ENCODE measurements around the gene OOSP3.
"Not testable (repeated sequence)": the region's sequence is repeated elsewhere in the genome, so short reads cannot be mapped to it uniquely, and the experiment has no call there.

The OOSP3 gene

DNA sequence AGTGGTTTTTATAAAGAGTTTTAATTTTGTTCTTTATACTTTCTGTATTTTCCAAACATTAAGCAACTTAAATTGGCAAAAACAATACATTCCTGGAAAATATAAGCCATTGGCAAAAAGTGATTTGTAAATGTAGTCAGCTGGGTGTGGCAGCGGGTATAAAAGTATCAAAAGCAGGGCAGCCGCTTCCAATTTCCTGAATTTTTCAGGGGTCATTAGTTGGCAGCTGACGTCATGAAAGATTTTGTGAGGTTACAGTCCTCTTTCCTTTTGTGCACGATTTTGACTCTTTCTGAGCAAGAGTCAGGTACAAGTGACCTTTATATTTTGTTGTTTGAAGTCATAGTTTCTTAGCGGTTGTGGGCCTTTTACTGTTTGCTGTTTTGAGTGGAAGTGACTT lies at the start of gene OOSP3:
TSS of gene OOSP3 (plus strand) at position 208 of the 400 bp plus-strand sequence. CDS start at position 235, 27 bp downstream.
- DNase-seq (ENCODE audit: low spot score) = no peak

DNA sequence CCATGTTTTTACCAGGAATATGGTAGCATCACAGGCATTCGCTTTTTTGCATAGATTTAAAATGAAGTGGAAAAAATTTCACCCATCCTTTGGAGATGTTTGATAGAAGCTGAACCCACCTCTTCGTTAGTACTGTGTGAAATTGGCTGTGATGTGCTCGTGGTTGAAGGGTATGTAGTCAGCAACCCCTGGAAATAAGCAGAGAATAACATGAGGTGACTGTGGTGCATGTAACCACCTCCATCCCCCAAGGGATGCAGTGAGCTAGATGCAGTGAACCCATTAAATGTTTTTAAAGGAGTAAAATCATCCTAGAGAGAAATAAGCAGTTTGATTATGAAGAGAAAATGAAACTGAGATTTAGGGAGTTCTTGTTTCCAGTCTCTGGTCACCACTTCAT lies 49.2 kb upstream of the OOSP3 start:
- DNase-seq (ENCODE audit: low spot score) = no peak

DNA sequence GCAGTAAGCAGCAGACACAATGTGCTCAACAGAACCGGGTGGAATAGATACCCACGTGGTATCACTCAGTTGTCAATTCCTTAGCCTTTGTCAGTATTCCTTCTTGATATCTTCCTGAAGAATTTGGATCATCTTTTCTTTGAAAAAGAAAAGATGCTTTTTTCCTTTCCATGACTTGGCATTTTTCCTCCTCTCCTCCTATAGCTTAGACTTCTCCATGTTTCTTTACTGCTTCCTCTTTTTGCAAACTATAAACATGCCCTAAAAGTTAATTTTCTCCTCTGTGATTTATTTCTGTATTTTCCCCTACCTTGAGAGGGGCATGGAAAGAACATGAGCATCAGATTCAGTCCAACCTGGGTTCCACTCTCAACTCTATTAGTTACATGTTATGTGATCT lies 45.0 kb upstream of the OOSP3 start:
- no peak for DNase-seq (ENCODE audit: low spot score)

DNA sequence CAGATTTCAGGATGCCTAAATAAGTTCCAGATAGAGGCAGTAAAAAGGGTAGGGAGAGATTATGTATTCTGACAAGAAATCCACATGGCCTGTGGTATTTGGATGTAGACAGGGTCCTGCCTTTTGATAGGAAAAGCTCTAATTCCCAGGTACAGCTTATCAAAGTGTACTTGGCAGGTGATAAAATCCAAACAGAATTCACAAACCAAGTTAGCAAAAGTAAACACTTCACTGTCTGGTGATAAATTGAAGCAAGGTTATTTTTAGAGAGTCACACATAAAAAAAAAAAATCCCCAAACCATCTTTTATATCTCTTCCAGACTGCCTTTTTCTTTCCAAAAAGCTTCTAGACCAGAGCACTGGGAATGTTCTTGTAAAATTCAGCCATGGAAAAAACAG lies 39.0 kb upstream of the OOSP3 start:
- no peak for DNase-seq (ENCODE audit: low spot score)

GRCh38 chr11:59841514-59841913 lies 37.1 kb upstream of the OOSP3 start:
- no peak for DNase-seq (ENCODE audit: low spot score)

- no peak for DNase-seq (ENCODE audit: low spot score)
Measured at GRCh38 chr11:59842316-59842715, 36.3 kb upstream of the OOSP3 start.

DNA sequence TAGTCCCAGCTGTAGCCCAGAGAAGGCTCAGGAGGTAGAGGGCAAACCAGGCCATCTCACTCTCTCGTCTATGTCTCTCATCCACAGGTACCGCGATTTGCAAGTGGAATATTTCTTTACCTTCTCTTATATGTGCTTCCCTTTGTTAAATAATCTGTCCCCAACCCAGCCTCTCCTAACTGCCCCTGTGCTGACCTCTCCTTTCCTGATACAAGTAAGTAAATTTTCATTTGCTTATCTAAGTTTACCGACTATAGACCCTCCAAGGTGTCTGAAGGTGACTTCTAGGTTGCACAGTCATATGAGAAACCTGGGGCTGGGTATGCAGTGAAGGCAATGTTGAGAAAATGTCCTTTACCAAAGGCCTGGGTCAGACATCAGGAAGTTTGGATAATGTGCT lies 33.2 kb upstream of the OOSP3 start, which contains the start of gene CBLIF:
TSS of gene CBLIF (minus strand) at position 101 of the 400 bp plus-strand sequence. CDS start at position 55, 46 bp downstream.
- no peak for DNase-seq (ENCODE audit: low spot score)

- no peak for DNase-seq (ENCODE audit: low spot score)
Measured at GRCh38 chr11:59846556-59846955, 32.0 kb upstream of the OOSP3 start.

GRCh38 chr11:59847626-59848025 lies 31.0 kb upstream of the OOSP3 start:
- DNase-seq (ENCODE audit: low spot score) = no peak

DNA sequence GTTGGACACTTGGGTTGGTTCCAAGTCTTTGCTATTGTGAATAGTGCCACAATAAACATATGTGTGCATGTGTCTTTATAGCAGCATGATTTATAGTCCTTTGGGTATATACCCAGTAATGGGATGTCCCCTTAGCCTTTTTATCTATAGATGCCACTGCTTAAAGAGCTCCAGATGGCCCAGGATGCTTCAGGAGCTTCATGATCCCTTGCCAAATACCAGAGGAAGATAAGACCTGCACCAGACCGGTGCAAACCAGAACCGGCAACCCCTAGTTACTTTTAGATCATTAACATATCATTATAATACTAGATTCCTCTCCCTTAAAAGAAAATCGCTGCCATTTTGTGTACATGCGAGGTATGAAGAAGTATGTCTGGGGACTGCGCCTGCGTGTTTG lies 30.1 kb upstream of the OOSP3 start:
- DNase-seq (ENCODE audit: low spot score) = not testable (repeated sequence)

DNA sequence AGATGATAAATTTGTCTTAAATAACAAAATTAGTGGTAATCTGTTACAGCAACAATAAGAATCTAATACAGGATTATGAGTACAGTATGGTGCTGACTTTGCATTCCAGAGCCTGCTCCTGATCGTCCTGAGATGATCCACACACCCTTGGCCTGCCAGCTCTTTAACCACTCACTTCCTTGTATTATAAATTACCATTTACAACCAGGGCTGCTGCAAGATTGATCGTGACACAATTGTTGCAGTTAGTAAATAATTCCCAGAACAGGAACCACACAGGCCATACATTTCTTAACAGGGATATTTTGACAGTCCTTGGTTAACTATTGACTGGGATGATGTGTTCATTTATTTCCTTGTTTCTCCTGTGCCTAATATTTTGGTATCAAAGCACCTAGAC lies 29.5 kb upstream of the OOSP3 start:
- DNase-seq (ENCODE audit: low spot score) = no peak

- DNase-seq (ENCODE audit: low spot score) = not testable (repeated sequence)
Measured at GRCh38 chr11:59849551-59849950, 29.0 kb upstream of the OOSP3 start.

DNA sequence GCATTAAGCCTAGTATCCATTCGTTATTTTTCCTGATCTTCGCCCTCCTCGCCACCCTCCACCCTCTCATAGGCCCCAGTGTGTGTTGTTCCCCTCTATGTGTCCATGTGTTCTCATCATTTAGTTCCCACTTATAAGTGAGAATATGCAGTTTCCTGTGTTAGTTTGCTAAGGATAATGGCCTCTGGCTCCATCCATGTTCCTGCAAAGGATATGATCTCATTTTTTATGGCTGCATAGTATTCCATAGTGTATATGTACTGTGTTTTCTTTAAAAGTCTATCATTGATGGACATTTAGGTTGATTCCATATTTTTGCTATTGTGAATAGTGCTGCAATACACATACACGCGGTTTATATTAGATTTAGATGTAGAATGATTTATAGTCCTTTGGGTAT lies 27.2 kb upstream of the OOSP3 start:
- not testable (repeated sequence) for DNase-seq (ENCODE audit: low spot score)

GRCh38 chr11:59854871-59855270 lies 23.7 kb upstream of the OOSP3 start:
- no peak for DNase-seq (ENCODE audit: low spot score)

- DNase-seq (ENCODE audit: low spot score) = peak; percentile 67
Measured at GRCh38 chr11:59857439-59858434, 20.8 kb upstream of the OOSP3 start.

- DNase-seq (ENCODE audit: low spot score) = no peak
Measured at GRCh38 chr11:59859673-59860072, 18.9 kb upstream of the OOSP3 start.

DNA sequence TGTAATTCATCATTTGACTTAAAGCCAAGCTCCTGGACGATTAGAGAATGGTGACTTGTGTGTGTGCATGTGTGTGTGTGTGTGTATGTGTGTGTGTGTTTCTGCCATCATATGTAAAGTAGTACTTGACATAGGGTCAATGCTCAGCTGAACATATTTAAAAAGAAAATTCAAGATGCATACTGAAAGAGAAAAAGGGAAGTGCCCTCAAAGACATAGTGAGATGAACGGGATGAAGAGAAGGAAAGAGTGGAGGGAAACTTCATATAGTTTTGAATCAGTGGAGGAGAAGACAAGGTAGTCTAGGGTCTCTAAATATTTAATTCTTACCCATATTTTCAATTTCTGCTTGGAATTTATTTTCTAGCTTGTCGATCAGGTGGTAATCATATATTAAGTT lies 16.3 kb upstream of the OOSP3 start:
- no peak for DNase-seq (ENCODE audit: low spot score)

GRCh38 chr11:59865031-59865430 lies 13.6 kb upstream of the OOSP3 start:
- no peak for DNase-seq (ENCODE audit: low spot score)

DNA sequence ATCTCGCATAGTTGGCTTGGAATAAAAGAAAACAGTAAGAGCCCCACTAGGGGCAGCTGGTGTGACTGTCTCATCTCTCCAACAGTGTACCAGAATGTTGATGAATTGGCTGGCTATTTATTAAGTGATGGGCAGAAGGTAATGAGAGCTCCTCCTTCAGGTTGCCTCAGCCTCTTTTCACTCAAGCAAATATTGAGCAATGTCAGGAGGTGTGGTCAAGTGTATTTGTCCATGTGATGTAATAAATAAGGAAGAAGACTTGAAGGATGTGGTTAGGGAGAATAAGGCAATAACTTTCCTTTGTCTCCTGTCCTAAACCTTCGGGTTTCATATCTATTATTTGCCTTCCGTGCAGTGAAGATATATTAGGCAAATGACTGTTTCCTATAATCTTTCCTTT lies 12.2 kb upstream of the OOSP3 start, which contains the start of gene TCN1:
TSS of gene TCN1 (minus strand) at position 91 of the 400 bp plus-strand sequence. CDS start at position 74, 17 bp downstream.
- no peak for DNase-seq (ENCODE audit: low spot score)

DNA sequence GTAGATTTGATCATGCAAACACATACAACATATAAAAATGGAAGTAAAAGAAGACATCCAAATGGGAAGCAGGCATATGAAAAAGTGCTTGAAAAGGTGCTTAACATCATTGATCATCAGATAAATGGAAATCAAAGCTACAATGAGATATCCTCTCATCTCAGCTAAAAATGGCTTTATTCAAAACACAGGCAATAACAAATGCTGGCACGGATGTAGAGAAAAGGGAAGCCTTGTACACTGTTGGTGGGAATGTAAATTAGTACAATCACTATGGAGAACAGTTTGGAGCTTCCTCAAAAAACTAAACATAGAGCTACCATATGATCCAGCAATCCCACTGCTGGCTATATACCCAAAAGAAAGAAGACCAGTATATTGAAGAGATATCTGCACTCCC lies 11.7 kb upstream of the OOSP3 start:
- DNase-seq (ENCODE audit: low spot score) = no peak

DNA sequence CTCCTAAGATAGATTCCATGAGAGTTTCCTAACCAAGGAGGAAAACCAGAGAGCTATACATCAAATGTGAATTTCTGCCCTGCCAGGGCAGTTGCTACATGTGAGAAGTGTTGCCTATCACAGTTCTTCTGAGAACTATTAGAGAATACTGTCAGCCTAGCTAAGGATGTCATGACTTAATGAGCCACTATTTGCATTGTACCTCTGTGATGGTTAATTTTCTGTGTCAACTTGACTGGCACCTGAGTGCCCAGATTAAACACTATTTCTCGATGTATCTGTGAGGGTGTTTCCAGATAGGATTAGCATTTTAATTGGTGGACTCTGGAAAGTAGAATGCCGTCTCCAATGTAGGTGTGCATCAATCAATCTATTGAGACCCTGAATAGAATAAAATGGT lies 10.6 kb upstream of the OOSP3 start:
- DNase-seq (ENCODE audit: low spot score) = no peak

DNA sequence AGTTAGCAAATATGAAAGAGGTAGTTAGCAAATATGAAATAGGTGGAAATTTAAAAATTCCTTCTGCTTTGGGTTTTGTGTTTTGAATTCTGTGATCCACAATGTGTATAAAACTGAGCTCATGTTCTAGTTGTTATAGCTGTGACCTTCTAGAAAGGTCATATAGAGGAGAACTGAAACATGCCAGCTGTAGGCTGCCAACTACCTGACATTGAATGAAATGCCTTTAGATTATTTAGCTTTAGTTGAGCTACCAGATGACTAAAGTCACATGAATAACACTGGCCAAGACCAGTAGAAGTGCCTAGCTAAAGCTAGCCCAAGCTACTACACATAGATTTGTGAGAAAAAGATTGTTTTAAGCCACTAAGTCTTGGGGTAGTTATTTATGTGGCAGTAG lies 6.5 kb upstream of the OOSP3 start:
- DNase-seq (ENCODE audit: low spot score) = no peak

GRCh38 chr11:59875856-59876519 lies 2.6 kb upstream of the OOSP3 start:
- DNase-seq (ENCODE audit: low spot score) = no peak
